Activated naive CD4-positive, alpha-beta T cell treated with anti-CD3 and anti-CD28 coated beads, Interleukin-2, amount 50 U/mL, for 72 hours (primary cell): Measurements from ENCODE around the gene MPV17L2. TPM values are rescaled to one million over a fixed set of nuclear protein-coding genes. Genes with fewer than 3 reads are reported as not detected.
A peak's percentile ranks its signal among the peaks of the same experiment; 100 is the strongest.
"Not testable (repeated sequence)": the region's sequence is repeated elsewhere in the genome, so short reads cannot be mapped to it uniquely, and the experiment has no call there.

Experiments
- ATAC-seq, 2 donors: fragments of 150-1000 bp; cut with Tn5 transposase; 2 replicates each; pipeline ENCODE4 v1.10.0; 2021; ENCODE audit warnings: mild to moderate bottlenecking in 2 of 2, moderate library complexity in 2 of 2
- DNase-seq, 2 donors: peaks; one replicate each; pipeline ENCODE4 v3.0.0; 2021 to 2022; ENCODE audit warnings: low spot score in 2 of 2
- H3K27ac Mint-ChIP-seq, 2 donors: one replicate each; pipeline ENCODE4 v1.8.0; 2022; ENCODE audit warnings: mild to moderate bottlenecking in 2 of 2, mixed read lengths in 2 of 2
- H3K36me3 Mint-ChIP-seq, 2 donors: one replicate each; pipeline ENCODE4 v1.8.0; 2022; ENCODE audit warnings: mixed read lengths in 2 of 2
- H3K9me3 Mint-ChIP-seq, 2 donors: one replicate each; pipeline ENCODE4 v1.8.0; 2022; ENCODE audit warnings: mixed read lengths in 2 of 2
- total RNA-seq, 2 donors: library from RNA; stranded (reverse); gene quantifications; one replicate each; pipeline ENCODE4 v1.2.3, GENCODE V29; 2022

MPV17L2 gene
- total RNA-seq, 2 donors from 2014 or later, result 5.4 to 14.0 TPM

GRCh38 chr19:18202397-18202777 is 9.4 kb downstream of the MPV17L2 start:
- Mint-ChIP-seq H3K36me3 (peaks cover 9 to 20% of the 10 kb centered on the region in 2 donors), H3K9me3 (no peaks in the 10 kb centered on the region), H3K27ac (no peak overlapping the region)
- no peak for ATAC-seq
- no peak for DNase-seq

GRCh38 chr19:18202778-18203407 is 9.9 kb downstream of the MPV17L2 start:
- H3K36me3 Mint-ChIP-seq, result peaks cover 9 to 20% of the 10 kb centered on the region in 2 donors
- H3K9me3 Mint-ChIP-seq, result no peaks in the 10 kb centered on the region
- ATAC-seq (no peak), DNase-seq (peak in 1 of 2 donors; percentile 39)
- H3K27ac Mint-ChIP-seq, result peak overlapping the region; percentile 4 to 74

DNA sequence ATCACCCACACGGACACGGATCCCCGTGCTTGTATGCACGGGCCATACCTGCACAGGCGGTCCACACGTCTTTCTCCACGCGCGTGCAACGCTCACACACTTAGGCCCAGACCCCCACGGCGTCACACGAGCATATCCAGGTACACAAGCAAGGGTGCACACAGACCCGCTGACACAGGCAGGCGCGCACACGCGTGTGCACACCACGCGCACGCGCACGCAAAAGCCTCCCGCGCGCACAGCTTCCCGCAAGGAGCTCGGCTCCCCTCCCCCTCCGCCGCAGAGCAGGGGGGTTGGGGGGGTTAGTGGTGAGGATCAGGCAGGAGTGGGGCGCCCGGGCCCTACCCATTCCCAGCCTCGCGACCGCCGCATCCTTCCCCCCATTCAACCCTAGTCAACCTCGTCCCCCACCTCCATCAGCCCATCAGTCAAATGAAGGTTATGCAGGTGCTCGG is 10.4 kb downstream of the MPV17L2 start:
- ATAC-seq, result no peak
- H3K27ac Mint-ChIP-seq, result peak overlapping the region; percentile 4 to 74

DNA sequence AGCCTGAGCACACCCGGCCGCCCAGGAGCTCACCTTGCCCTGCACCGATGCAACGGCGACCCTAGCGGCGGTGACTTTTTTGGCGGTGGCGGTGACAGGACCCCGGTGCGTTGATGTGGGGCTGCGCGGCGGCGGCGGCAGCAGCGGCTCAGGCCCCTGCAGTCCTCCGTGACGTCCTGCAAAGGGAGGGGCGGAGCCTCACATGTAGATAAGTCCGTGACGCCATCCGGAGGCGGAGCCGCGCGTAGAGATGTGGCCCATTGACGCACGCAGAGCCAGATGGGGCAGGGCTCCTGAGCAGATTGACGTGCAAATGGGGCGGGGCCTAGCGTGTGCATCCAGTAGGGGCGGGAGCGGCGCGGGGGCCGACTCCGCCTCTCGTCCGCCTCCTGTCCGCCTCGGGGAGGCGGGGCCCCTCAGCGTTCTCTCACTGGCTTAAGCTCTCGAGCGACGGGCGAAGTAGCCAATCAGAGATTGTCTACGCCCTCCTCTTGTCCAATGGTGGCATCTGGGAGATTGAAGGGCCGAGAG is 10.9 kb downstream of the MPV17L2 start, which contains the start of gene RAB3A:
TSS of gene RAB3A (minus strand) at position 180 of the 531 bp plus-strand sequence. CDS start 1,302 bp downstream, outside the sequence.
- no peaks in the 10 kb centered on the region for H3K9me3 Mint-ChIP-seq
- ATAC-seq (peak; percentile 93), DNase-seq (peak; percentile 99 to 100)
- peaks cover 9 to 20% of the 10 kb centered on the region in 2 donors for H3K36me3 Mint-ChIP-seq
- H3K27ac Mint-ChIP-seq, result peak within 1 kb of the TSS; percentile 77 to 91

More for the DNA sequence above, 10.4 kb downstream of the MPV17L2 start:
- H3K36me3 Mint-ChIP-seq, result peaks cover 9 to 20% of the 10 kb centered on the region in 2 donors
- no peak for DNase-seq
- no peaks in the 10 kb centered on the region for H3K9me3 Mint-ChIP-seq

DNA sequence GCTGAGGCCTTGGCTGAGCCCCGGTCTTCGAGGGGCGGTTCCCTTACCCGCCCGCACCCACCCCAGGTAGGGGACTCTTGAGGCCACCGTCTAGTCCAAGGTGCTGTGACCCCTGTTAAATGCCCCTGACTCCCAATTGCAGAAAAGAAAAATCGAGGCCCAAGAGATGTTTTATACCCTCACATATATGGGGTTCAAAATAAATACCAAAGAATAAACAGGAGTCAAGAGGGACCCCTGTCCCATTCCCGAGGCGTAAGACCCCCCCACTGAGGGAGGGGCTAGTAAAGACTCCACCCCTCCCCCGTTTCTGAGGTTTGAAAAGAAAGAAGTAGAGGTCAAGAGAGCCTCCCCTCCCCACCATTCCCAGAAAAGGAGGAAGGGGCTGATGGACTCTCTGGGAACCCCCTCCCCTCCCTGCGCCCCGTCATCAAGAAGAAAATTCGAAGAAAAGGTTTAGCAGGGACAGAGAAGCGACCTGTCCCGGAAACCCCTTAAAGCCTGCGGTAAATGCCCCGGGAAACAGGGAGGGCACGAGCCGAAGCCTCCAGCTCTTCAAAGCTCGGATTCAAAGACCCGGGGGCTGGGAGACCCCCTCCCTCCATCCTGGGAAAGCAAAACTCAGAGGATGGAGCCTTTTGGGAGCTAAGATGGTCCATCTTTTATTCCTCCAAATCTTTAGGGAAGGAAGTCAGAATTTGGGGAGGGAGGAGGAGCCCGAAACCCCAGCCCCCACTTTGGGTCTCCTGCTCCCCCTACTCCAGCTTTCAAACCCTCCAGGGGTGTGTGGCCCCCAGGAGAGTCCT is 11.6 kb downstream of the MPV17L2 start:
- Mint-ChIP-seq H3K9me3 (no peaks in the 10 kb centered on the region), H3K36me3 (peaks cover 9 to 20% of the 10 kb centered on the region in 2 donors), H3K27ac (peak overlapping the region; percentile 77 to 91)
- DNase-seq (peak in 1 of 2 donors; percentile 76), ATAC-seq (peak; percentile 1 to 25)

GRCh38 chr19:18205200-18205892 is 12.3 kb downstream of the MPV17L2 start:
- Mint-ChIP-seq H3K27ac (peak overlapping the region in 1 of 2 donors; percentile 77), H3K36me3 (peaks cover 9 to 20% of the 10 kb centered on the region in 2 donors), H3K9me3 (no peaks in the 10 kb centered on the region)
- ATAC-seq (no peak), DNase-seq (peak; percentile 66 to 69)

- no peak overlapping the region for H3K27ac Mint-ChIP-seq
- ATAC-seq, result no peak
- H3K36me3 Mint-ChIP-seq, result peaks cover 9 to 20% of the 10 kb centered on the region in 2 donors
- no peaks in the 10 kb centered on the region for H3K9me3 Mint-ChIP-seq
- DNase-seq, result no peak
Observed at GRCh38 chr19:18206018-18206417, 13.0 kb downstream of the MPV17L2 start.

DNA sequence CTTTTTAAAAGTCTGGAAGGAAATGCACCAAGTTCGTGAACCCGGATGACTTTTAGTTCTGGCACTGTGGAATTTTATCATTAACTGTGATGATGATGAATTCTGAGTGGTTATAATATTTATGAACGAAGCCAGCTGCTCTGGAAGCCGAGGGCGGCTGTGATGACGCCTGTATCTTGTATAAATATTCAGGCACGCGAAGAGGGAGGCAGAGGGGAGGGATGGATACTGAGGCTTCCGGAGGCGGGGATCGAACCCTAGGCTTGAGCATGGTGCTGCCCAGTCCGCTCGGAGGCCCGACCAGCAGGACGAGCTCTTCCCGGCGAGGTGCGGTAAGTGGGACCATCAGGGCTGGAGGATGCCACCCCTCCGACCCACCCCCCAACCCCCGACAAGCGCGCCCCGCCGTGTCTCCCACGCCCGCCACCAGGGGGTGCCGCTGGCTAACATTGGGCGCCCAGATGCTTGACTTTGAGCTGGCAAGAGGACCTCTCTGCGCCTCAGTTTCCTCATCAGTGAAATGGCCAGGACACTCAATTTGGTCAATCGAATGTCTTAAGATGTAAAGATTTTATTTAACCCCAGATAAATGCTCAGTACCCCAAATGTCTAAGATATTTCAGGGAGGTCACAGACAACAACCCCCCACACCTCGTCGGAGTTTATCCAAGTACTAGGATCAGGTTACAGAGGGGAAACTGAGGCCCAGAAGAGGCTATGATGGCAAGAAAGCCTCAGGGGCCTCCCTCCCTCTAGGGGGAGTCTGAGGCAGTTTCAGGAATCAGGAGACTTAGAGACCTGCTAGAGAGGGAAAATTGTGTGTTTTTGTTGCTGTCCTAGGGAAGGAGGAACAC is 15.3 kb downstream of the MPV17L2 start:
- ATAC-seq (no peak), DNase-seq (peak in 1 of 2 donors; percentile 82)
- H3K27ac Mint-ChIP-seq, result no peak overlapping the region
- H3K9me3 Mint-ChIP-seq, result no peaks in the 10 kb centered on the region
- H3K36me3 Mint-ChIP-seq, result peaks cover 0 to 5% of the 10 kb centered on the region in 2 donors

- not testable (repeated sequence) for ATAC-seq, H3K9me3 Mint-ChIP-seq, H3K36me3 Mint-ChIP-seq, DNase-seq
- H3K27ac Mint-ChIP-seq, result peak overlapping the region in 1 of 2 donors; percentile 33
Observed at GRCh38 chr19:18209912-18210311, 16.9 kb downstream of the MPV17L2 start.

DNA sequence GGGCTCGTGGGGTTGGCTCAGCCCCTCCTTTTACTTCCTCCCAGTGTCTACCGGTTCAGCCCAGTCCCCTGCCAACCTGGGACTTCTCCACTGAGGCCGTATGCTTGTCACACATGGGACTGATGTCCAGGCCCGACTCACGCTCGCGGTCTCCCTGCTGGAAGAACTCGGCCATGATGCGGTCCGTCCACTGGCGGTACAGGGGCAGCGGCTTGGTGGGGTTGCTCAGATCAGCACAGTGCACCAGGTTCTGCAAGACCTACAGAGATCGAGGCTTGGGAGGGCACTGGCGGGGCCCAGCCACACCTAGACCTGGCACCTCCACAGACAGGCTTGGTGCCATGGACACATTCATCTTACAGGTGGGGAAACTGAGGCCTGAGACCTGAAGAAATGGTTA is 18.7 kb downstream of the MPV17L2 start:
- H3K36me3 Mint-ChIP-seq, result no peaks in the 10 kb centered on the region
- ATAC-seq (no peak), DNase-seq (no peak)
- no peak overlapping the region for H3K27ac Mint-ChIP-seq
- no peaks in the 10 kb centered on the region for H3K9me3 Mint-ChIP-seq

GRCh38 chr19:18214779-18215433 is 21.9 kb downstream of the MPV17L2 start:
- peak; percentile 59 to 75 for ATAC-seq
- no peak for DNase-seq

DNA sequence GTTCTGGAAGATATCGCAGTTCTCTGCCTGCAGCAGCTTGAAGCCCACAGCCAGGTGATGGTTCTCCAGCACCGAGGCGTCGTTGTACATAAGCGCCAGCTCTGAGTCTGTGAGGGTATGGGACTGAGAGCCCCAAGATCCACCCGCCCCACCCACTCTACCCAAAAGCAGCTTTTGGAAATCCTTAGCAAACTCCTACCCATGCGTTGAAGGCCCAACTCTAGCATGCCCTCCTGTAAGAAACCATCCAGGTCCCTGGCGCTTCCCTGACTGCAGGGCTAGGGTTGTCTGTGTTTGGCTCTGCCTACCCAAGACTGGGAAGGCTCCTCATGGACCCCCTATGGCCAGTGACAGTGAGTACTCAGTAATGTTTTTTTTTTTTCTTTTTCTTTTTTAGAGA is 23.8 kb downstream of the MPV17L2 start:
- Mint-ChIP-seq H3K36me3 (no peaks in the 10 kb centered on the region), H3K9me3 (no peaks in the 10 kb centered on the region), H3K27ac (no peak overlapping the region)
- DNase-seq (no peak), ATAC-seq (no peak)

More at GRCh38 chr19:18214779-18215433, 21.9 kb downstream of the MPV17L2 start:
- H3K36me3 Mint-ChIP-seq, result no peaks in the 10 kb centered on the region
- no peak overlapping the region for H3K27ac Mint-ChIP-seq
- H3K9me3 Mint-ChIP-seq, result no peaks in the 10 kb centered on the region

GRCh38 chr19:18218159-18218558 is 25.1 kb downstream of the MPV17L2 start:
- Mint-ChIP-seq H3K36me3 (no peaks in the 10 kb centered on the region), H3K27ac (no peak overlapping the region), H3K9me3 (no peaks in the 10 kb centered on the region)
- DNase-seq, result no peak
- ATAC-seq, result no peak

DNA sequence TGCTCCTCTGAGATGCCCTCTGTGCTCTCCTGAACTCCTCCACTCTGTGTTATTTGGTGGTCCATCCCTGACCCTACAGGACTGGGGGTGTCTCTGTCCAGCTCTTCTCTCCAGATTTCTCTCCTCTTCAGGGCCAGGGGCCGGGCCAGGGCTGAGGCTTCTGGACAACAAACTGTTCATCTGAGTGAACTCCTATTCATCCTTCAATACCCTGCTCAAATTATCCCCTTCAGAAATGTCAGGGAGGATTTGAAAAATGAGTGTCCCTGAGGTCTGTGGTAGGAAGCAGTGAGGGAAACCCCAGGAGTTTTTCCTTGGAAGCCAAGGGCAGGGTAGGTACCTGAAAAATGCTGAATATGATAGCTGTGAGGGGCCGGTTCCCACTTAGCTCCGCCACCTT is 25.6 kb downstream of the MPV17L2 start:
- DNase-seq (no peak), ATAC-seq (no peak)
- Mint-ChIP-seq H3K36me3 (no peaks in the 10 kb centered on the region), H3K9me3 (no peaks in the 10 kb centered on the region), H3K27ac (no peak overlapping the region)

GRCh38 chr19:18219911-18220631 is 27.1 kb downstream of the MPV17L2 start:
- H3K27ac Mint-ChIP-seq, result no peak overlapping the region
- ATAC-seq, result no peak
- H3K9me3 Mint-ChIP-seq, result no peaks in the 10 kb centered on the region
- H3K36me3 Mint-ChIP-seq, result peaks cover 8 to 9% of the 10 kb centered on the region in 2 donors
- DNase-seq, result no peak
